ENCODE data around the gene GCLC.

DNA sequence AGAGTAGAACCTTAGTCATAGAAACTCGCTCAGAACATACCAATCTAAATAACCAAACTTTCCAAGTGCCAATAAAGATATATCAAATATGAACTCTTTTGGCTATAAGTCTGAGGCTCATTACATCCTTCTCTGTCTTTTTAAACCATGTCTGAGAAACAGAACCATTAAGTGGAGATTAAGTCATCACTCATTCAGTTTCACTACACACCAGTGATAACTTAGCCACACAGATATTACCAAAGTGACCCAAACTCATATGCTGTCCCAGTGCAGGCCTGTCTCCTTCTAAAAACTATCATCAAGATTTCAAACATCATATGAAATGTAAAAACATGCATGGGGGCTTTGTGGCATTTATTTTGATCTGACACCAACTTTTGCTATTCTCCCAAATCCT is 12.0 kb downstream of the GCLC start:
- TF ChIP-seq, protein P1, sequence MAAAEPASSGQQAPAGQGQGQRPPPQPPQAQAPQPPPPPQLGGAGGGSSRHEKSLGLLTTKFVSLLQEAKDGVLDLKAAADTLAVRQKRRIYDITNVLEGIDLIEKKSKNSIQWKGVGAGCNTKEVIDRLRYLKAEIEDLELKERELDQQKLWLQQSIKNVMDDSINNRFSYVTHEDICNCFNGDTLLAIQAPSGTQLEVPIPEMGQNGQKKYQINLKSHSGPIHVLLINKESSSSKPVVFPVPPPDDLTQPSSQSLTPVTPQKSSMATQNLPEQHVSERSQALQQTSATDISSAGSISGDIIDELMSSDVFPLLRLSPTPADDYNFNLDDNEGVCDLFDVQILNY (CRISPR knock-in tag; IDR thresholded peaks at IDR 0.05): no peak
- no peak for TF ChIP-seq SMAD3 (CRISPR knock-in tag; IDR thresholded peaks at IDR 0.05; ENCODE audit: borderline replicate concordance)
- TF ChIP-seq MYBL2 (CRISPR knock-in tag; IDR thresholded peaks at IDR 0.05): no peak
- TF ChIP-seq, protein P2, sequence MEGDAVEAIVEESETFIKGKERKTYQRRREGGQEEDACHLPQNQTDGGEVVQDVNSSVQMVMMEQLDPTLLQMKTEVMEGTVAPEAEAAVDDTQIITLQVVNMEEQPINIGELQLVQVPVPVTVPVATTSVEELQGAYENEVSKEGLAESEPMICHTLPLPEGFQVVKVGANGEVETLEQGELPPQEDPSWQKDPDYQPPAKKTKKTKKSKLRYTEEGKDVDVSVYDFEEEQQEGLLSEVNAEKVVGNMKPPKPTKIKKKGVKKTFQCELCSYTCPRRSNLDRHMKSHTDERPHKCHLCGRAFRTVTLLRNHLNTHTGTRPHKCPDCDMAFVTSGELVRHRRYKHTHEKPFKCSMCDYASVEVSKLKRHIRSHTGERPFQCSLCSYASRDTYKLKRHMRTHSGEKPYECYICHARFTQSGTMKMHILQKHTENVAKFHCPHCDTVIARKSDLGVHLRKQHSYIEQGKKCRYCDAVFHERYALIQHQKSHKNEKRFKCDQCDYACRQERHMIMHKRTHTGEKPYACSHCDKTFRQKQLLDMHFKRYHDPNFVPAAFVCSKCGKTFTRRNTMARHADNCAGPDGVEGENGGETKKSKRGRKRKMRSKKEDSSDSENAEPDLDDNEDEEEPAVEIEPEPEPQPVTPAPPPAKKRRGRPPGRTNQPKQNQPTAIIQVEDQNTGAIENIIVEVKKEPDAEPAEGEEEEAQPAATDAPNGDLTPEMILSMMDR (IDR thresholded peaks at IDR 0.05): no peak

Measured in WTC11 (cell line).